Putamen (tissue), 1 donor: ENCODE results near the gene FARS2.
"Not testable (repeated sequence)": the region's sequence is repeated elsewhere in the genome, so short reads cannot be mapped to it uniquely, and the experiment has no call there.

Source experiments
- DNase-seq: peaks from one replicate; pipeline ENCODE4 v3.0.0-alpha.2; 2016; ENCODE audit warnings: low spot score

The FARS2 gene

GRCh38 chr6:5637714-5638113, 376.4 kb downstream of the FARS2 start:
- DNase-seq = no peak

DNA sequence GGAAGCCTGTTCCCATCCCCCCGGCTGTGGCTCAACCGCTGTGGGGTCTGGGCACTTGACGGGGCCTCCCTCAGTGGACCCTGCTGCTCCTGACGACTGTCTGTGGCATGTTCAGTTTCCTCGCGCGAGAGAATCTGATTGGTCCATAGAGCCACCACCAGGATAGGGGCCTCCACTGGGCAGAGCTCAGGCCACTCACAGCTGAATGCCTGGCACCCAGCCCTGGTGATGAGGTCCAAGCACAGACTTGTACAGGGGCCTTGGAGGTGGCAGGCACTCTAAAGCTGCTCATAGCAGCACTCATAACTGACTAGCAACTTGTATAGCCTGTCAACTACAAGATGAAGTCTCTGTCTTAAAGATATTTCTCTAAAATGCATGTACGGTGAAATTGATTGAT, 377.4 kb downstream of the FARS2 start:
- peak; percentile 47 for DNase-seq

- no peak for DNase-seq
Observed at GRCh38 chr6:5639193-5639592, 377.9 kb downstream of the FARS2 start.

DNA sequence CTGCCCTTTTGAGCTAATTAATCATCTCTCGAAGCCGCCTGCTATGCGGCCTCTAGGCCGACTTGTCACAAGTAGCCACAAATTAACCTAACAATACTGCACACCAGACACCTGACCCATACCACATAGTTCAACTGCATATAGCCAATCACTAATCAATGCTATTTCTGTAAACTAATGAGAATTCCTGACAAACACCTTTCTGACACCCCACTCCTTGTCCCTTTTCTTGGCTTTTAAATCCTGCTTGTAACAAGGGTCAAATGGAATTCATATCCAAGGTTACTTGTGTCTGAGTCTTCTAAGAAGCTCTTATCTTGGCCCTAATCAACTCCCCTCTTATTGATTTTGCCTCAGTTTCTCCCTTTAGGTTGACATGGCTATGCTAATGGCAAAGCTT, 379.3 kb downstream of the FARS2 start:
- DNase-seq = no peak

GRCh38 chr6:5644523-5645185, 383.3 kb downstream of the FARS2 start:
- no peak for DNase-seq

GRCh38 chr6:5645328-5646290, 384.3 kb downstream of the FARS2 start:
- no peak for DNase-seq

- no peak for DNase-seq
Observed at GRCh38 chr6:5652406-5653137, 391.3 kb downstream of the FARS2 start.

DNA sequence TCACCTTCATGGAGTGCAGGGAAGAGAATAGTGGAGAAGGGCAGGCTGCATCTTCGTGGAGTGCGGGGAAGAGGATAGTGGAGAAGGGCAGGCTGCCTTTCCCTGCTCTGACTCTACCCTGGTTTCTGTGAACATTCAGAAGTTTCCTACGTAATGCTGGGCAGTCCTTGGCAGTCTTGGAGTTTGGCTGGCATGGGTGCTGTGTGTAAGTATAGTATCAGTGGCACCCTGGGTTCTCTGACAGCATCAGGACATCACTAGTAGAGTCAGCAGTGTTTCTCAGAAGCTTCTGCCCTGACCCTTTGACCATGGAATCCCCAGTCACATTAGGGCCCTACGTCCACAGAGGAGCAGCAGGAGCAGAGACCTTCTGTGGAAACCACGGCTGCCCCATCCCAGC, 392.5 kb downstream of the FARS2 start:
- DNase-seq = no peak

DNA sequence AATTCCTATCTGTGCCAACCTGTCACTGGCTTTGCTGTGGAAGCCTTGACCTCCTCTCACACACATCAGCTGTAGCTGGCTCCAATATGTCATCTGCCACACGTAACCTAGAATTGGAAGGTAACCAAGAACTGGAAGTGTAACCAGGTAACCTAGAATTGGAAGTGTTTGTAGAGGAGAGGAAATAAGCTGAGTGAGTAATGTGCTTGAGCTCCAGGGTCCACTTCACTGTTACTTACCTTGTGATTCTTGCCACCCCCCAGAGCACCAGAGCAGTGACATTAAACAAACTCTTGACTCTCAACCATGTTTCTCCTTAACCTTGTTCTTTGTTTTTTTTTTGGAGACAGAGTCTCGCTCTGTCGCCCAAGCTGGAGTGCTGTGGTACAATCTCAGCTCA, 394.9 kb downstream of the FARS2 start:
- no peak for DNase-seq

- not testable (repeated sequence) for DNase-seq
Observed at GRCh38 chr6:5656695-5657094, 395.4 kb downstream of the FARS2 start.

DNA sequence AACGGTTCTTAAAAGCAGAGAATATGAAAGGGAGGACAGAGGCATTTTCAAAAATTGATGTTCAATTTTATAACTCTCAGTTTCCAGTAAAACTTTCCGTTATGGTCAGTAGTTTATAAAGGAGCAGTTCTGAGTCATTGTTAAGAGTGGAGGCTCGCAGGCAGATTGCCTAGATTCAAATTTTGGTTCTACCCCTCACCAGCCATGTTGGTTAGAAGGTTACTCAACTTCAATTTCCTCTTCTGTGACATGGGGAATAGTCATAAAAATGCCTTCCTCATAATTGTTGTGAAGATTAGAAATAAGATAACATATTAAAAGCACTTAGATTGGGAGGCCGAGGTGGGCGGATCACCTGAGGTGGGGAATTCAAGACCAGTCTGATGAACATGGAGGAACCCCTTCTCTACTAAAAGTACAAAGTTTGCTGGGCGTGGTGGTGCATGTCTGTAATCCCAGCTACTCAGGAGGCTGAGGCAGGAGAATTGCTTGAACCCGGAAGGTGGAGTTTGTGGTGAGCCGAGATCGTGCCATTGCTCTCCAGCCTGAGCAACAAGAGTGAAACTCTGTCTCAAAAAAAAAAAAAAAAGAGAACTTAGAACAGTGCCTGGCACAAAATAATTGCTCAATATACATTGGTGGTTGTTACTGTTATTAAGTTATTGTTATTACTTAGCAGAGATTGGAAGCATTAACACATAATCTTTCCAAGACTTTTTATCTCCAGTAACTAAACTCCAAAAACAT, 396.5 kb downstream of the FARS2 start:
- DNase-seq = no peak

- no peak for DNase-seq
Observed at GRCh38 chr6:5659467-5659866, 398.2 kb downstream of the FARS2 start.

DNA sequence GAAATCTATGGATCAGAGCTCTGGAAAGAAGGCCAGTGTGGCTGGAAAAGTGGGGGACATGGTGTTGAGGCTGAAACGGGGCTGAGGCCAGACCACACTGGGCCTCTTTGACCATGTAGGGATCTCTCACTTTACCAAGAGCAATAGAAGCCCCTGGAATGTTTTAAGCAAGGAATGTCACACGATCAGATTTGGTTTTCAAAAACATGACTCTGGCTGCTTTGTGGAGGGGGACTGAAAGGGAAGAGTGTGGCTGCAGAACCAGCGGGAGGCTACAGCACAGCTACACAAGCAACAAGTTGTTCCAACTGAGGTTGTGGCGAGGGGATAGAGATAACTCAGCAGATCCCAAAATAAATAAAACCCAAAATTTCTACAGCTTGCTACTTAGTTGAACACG, 399.5 kb downstream of the FARS2 start:
- DNase-seq = no peak

GRCh38 chr6:5662797-5663196, 401.5 kb downstream of the FARS2 start:
- no peak for DNase-seq

DNA sequence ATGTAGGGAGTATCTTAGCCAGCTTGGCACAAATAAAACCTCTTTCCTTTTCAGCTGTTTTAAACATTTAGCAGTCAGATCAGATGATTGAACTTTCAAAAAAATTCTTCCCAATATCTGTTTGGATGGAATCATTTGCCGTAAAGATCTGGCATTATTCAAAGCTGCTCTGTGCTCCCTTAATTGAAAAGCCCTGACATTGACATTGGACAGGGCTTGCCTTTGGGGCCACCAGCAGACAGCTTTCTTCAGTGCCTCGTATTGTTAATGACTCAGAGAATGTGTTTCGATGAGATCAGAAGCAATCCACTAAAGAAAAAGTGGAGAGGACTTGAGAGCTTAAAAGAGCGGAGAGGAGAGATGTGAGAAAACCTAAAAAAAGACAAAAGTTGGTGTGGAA, 401.9 kb downstream of the FARS2 start:
- no peak for DNase-seq

- no peak for DNase-seq
Observed at GRCh38 chr6:5663739-5664138, 402.4 kb downstream of the FARS2 start.

GRCh38 chr6:5664149-5664548, 402.8 kb downstream of the FARS2 start:
- no peak for DNase-seq

- no peak for DNase-seq
Observed at GRCh38 chr6:5665173-5665572, 403.9 kb downstream of the FARS2 start.

- DNase-seq = no peak
Observed at GRCh38 chr6:5665667-5666066, 404.4 kb downstream of the FARS2 start.

DNA sequence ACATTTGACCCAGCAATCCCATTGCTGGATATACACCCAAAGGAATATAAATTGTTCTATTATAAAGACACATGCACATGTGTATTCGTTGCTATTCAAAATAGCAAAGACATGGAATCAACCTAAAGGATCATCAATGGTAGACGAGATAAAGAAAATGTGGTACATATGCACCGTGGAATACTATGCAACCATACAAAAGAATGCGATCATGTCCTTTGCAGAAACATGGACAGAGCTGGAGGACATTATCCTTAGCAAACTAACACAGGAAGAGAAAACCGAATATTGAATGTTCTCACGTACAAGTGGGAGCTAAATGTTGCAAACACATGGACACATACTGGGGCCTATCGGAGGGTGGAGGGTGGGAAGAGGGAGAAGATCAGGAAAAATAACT, 405.4 kb downstream of the FARS2 start:
- no peak for DNase-seq

GRCh38 chr6:5667737-5668136, 406.4 kb downstream of the FARS2 start:
- DNase-seq = no peak

GRCh38 chr6:5670381-5670780, 409.1 kb downstream of the FARS2 start:
- DNase-seq = no peak
